Esophagus (tissue), 2 donors: ENCODE measurements around the gene PIP5K1A. TPM values are rescaled to one million over a fixed set of nuclear protein-coding genes. Genes with fewer than 3 reads are reported as not detected.

Source experiments
- H3K27ac ChIP-seq, 2 donors: one replicate each; pipeline ENCODE4 v1.5.1; 2013; ENCODE audit warnings: low read depth in 2 of 2, mild to moderate bottlenecking in 2 of 2, inconsistent platforms in 1 of 2, low read length in 1 of 2, moderate library complexity in 1 of 2
- H3K27me3 ChIP-seq, 2 donors: one replicate each; pipeline ENCODE4 v1.6.1; 2013; ENCODE audit warnings: low read length in 2 of 2, control low read depth in 1 of 2, mild to moderate bottlenecking in 1 of 2; ENCODE audit not compliant: insufficient read depth in 2 of 2, control insufficient read depth in 1 of 2
- H3K36me3 ChIP-seq, 2 donors: one replicate each; pipeline ENCODE4 v1.6.1; 2013; ENCODE audit warnings: low read length in 1 of 2; ENCODE audit not compliant: control insufficient read depth in 2 of 2, insufficient read depth in 2 of 2
- H3K4me1 ChIP-seq, 2 donors: one replicate each; pipeline ENCODE4 v1.6.1; 2013; ENCODE audit warnings: low read length in 1 of 2; ENCODE audit not compliant: control insufficient read depth in 2 of 2, insufficient read depth in 2 of 2
- H3K4me3 ChIP-seq, 2 donors: one replicate each; pipeline ENCODE4 v1.5.1; 2013; ENCODE audit warnings: low read length in 2 of 2, mild to moderate bottlenecking in 2 of 2, low read depth in 1 of 2, moderate library complexity in 1 of 2
- H3K9me3 ChIP-seq, 2 donors: one replicate each; pipeline ENCODE4 v1.6.1; 2013; ENCODE audit warnings: mild to moderate bottlenecking in 2 of 2, low read depth in 1 of 2, low read length in 1 of 2, moderate library complexity in 1 of 2; ENCODE audit not compliant: control insufficient read depth in 2 of 2, insufficient read depth in 1 of 2
- WGBS, 2 donors: extraction: QIAGEN DNeasy Blood & Tissue Kit; methylation state at CpG; one replicate each; pipeline ENCODE4 v1.1.7; 2013; 5-methylcytosine and 5-hydroxymethylcytosine counted together
- polyA plus RNA-seq, 2 donors: library from polyadenylated mRNA; stranded (reverse); fragments of 200-250 nt; gene quantifications; one replicate each; pipeline ENCODE4 v1.2.3, GENCODE V29; 2013
- donor health status: healthy with polysubstance abuse.
- donor health status: Bipolar disorder and iron deficiency.

PIP5K1A gene
- polyA plus RNA-seq, 2 donors = 16.4 to 23.2 TPM

DNA sequence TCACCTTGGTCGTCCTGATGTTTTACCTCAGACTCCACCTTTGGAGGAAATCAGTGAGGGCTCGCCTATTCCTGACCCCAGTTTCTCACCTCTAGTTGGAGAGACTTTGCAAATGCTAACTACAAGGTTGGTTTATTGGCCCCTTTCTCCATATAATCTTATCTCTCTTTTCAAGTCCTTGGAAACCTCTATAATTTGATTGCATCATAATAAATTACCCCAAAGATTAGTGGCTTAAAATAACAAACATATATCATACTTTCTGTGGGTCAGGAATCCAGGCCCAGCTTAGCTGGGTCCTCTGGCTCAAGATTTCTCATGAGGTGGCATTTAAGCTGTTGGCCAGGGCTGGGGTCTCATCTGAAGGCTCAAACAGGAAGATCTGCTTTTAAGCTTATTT lies 44.1 kb downstream of the PIP5K1A start:
- H3K36me3 ChIP-seq = peaks cover 15 to 21% of the 10 kb centered on the region in 2 donors
- WGBS, 2 donors = 85 to 87% methylated on average over 2 of the region's 2 CpGs

DNA sequence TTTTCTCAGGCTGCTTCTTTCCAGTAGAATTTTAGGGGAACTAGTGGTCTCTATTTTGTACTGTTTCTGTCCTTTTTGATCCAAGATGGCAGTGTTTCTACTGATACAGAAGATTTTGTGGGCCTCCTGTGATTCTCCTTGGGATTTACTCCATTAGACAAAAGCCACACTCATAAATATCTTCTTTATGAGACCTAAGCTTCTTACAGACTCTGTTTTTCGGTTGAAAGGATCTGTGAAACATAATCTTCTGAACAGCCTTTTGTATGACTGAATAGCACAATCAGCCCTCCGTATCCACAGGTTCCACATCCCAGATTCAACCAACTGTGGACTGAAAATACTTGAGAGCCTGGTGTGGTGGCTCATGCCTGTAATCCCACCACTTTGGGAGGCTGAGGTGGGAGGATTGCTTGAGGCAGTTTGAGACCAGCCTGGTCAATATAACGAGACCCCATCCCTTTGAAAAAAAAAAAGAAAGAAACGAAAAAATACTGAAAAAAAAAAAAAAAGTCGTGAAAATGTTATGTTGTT lies 45.4 kb downstream of the PIP5K1A start:
- Histone ChIP-seq H3K4me1 (no peaks in the 10 kb centered on the region), H3K27me3 (no peaks in the 10 kb centered on the region), H3K27ac (no peak overlapping the region), H3K9me3 (no peaks in the 10 kb centered on the region), H3K4me3 (no peak overlapping the region), H3K36me3 (peaks cover 13 to 25% of the 10 kb centered on the region in 2 donors)
- WGBS, 2 donors = 76 to 86% methylated on average over 5 of the region's 5 CpGs

More for the DNA sequence above, 44.1 kb downstream of the PIP5K1A start:
- H3K9me3 ChIP-seq = no peaks in the 10 kb centered on the region
- no peaks in the 10 kb centered on the region for H3K27me3 ChIP-seq
- H3K4me3 ChIP-seq = no peak overlapping the region
- H3K27ac ChIP-seq = no peak overlapping the region
- H3K4me1 ChIP-seq = no peaks in the 10 kb centered on the region

DNA sequence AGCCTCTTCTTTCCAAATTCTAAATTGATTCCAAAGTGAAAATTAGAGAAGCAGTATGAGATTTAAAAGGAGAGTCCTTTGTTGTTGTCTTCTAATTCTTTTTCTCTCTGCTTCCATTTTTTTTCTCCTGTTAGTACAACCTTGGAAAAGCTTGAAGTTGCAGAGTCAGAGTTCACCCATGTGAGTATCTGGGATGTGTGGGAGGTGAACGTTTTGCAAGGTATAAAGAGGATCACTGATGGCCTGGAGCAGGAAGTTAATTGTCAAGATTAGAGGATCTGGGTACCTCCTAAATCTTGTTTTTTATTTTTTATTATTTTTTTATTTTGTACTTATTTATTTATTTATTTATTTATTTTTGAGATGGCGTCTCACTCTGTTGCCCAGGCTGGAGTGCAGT lies 48.4 kb downstream of the PIP5K1A start:
- no peaks in the 10 kb centered on the region for H3K27me3 ChIP-seq
- H3K27ac ChIP-seq = no peak overlapping the region
- 85 to 86% methylated on average over 2 of the region's 2 CpGs for WGBS, 2 donors
- H3K4me1 ChIP-seq = no peaks in the 10 kb centered on the region
- no peaks in the 10 kb centered on the region for H3K9me3 ChIP-seq
- peaks cover 13 to 20% of the 10 kb centered on the region in 2 donors for H3K36me3 ChIP-seq
- H3K4me3 ChIP-seq = no peak overlapping the region

DNA sequence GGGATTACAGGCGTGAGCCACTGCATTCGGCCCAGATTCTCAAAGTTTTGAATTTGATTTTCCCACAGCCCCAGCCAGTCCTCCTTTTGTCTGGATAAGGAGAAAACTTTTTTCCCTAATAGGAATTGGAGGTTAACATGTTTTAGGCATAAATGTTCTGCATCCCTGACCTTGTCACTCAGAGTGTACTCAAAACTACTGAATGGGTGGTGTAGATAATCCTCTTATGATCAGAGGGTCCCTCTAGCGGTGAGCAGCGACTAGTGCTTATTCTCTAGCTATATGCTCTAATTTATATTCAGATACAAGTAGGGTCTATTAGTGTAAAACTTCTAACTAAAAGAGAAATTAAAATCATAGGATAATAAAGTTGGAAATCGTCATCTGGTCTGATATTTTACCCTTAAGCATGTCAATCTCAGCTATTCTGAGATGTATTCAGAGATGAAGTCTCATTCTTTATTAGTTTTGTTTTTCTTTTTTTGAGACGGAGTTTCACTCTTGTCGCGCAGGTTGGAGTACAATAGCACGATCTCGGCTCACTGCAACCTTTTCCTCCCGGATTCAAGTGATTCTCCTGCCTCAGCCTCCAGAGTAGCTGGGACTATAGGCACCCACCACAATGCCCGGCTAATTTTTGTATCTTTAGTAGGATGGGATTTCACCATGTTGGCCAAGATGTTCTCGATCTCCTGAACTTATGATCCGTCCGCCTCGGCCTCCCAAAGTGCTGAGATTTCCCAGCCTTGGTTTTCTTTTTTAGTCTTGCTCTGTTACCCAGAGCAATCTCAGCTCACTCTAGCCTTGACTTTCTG lies 53.5 kb downstream of the PIP5K1A start:
- WGBS, 2 donors = 61 to 64% methylated on average over 16 of the region's 16 CpGs
- no peaks in the 10 kb centered on the region for H3K4me1 ChIP-seq
- no peak overlapping the region for H3K27ac ChIP-seq

DNA sequence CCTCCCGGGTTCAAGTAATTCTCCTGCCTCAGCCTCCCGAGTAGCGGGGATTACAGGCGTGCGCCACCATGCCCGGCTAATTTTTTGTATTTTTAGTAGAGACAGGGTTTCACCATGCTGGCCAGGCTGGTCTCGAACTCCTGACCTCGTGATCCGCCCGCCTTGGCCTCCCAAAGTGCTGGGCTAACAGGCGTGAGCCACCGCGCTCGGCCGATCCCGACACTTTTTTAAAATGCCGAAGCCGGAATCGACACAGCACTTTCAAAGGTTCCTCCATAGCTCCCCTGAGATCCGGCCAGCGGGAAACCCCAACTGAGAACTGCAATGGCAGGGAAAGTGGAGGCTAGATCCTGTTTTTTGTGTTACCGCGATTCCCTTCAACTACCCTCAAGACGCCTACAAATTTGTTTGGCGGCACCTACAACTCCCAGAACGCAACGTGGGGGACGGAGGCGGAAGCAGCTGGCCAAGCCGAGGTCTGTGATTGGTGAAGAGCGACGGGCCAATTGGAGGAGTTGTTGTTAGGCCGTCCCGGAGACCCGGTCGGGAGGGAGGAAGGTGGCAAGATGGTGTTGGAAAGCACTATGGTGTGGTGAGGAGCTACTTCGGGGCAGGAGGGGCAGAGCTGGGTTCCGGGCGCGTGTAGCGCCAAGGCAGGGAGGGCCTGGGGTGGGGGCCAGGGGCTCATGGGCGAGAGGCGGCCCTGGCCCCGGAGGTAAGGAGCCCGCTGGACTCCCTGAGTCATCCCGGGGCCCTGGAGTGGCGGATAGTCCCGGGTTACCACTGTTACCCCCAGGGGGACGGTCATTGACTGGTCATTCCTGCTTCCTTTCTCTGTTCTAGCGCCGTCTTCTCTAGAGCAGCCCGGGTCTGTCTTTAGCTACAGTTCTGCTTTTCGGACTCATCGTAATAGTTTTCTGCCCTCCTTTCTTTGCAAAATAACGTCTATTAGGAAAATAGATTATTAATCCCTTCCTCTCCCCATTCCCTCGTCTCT lies 56.2 kb downstream of the PIP5K1A start, which contains the start of gene PSMD4:
Gene PSMD4 (plus strand): TSS at position 518 of the 997 bp plus-strand sequence. CDS start 49 bp downstream, at position 567.
- Histone ChIP-seq H3K27me3 (no peaks in the 10 kb centered on the region), H3K27ac (peak within 1 kb of the TSS; percentile 69 to 91), H3K4me3 (peak within 1 kb of the TSS; percentile 65 to 81), H3K36me3 (peaks cover 2 to 4% of the 10 kb centered on the region in 2 donors), H3K4me1 (no peaks in the 10 kb centered on the region), H3K9me3 (no peaks in the 10 kb centered on the region)
- 9 to 11% methylated on average over 55 to 56 of the region's 56 CpGs for WGBS, 2 donors

More for the DNA sequence above, 53.5 kb downstream of the PIP5K1A start:
- H3K4me3 ChIP-seq = no peak overlapping the region
- no peaks in the 10 kb centered on the region for H3K9me3 ChIP-seq
- H3K27me3 ChIP-seq = no peaks in the 10 kb centered on the region
- H3K36me3 ChIP-seq = peaks cover 7 to 8% of the 10 kb centered on the region in 2 donors

DNA sequence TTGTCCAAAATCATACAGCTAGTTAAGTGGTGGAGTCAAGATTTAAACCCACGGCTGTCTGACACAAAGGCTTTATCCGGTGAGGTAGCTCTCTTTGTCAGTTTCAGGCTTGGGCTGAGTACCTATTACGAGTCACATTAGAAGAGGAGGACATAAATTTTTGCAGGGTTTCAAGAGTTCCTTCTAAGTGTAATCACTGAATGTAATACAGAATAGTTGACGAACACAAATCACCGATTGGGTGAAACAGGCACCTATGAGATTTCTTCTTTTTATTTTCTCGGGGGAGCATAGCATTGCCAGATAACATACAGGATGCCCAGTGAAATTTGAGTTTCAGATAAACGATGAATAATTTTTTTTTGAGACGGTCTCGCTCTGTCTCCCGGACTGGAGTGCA lies 57.0 kb downstream of the PIP5K1A start:
- no peaks in the 10 kb centered on the region for H3K4me1 ChIP-seq
- H3K27ac ChIP-seq = no peak overlapping the region
- 25 to 30% methylated on average over 10 of the region's 10 CpGs for WGBS, 2 donors
- peak overlapping the region in 1 of 2 donors; percentile 81 for H3K4me3 ChIP-seq
- no peaks in the 10 kb centered on the region for H3K27me3 ChIP-seq
- H3K36me3 ChIP-seq = no peaks in the 10 kb centered on the region
- no peaks in the 10 kb centered on the region for H3K9me3 ChIP-seq

DNA sequence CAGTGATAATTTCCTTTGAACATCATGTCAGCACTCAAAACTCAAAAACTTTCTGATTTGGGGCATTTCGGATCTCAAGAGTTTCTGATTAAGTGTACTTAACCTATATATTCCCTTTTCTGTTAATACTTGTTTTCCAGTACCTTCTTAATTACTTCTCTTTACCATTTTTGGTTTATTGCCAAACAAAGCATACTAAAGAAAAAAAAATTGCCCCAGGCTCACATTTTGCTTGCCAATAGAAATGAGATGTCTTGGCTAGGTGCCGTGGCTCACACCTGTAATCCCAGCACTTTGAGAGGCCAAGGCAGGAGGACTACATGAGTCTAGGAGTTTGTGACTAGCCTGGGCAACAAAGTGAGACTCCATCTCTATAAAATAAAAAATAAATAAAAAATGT lies 61.0 kb downstream of the PIP5K1A start:
- Histone ChIP-seq H3K4me1 (no peaks in the 10 kb centered on the region), H3K27ac (no peak overlapping the region), H3K4me3 (no peak overlapping the region), H3K9me3 (no peaks in the 10 kb centered on the region), H3K27me3 (no peaks in the 10 kb centered on the region), H3K36me3 (peaks cover 0 to 7% of the 10 kb centered on the region in 2 donors)
- 49 to 70% methylated on average over 2 of the region's 2 CpGs for WGBS, 2 donors

DNA sequence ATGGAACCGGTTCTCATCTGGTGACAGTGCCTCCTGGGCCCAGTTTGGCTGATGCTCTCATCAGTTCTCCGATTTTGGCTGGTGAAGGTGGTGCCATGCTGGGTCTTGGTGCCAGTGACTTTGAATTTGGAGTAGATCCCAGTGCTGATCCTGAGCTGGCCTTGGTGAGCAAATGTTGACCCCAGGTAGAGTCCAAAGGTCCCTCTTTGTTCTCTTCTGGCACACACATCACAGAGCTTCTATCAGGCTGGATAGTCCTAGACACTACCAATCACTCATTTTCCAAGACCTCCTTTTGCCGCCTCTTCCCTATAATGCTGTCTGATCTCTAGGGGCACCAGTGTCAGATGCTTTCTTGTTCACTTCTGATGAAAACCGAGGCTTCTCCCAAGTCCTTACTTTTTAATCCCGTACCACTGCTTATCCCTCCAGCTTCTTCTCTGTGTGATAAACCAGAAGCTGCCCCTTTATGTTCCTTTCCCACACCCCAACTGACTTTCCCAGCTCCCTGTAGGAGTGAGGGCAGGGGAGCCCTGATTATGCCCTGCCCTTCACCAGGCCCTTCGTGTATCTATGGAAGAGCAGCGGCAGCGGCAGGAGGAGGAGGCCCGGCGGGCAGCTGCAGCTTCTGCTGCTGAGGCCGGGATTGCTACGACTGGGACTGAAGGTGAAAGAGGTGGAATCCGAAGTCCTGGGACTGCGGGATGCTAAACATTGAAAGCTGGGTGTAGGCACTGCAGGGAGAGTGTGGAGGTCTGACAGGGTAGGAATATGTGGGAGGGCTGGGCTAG lies 67.3 kb downstream of the PIP5K1A start:
- Histone ChIP-seq H3K9me3 (no peaks in the 10 kb centered on the region), H3K4me1 (peaks cover 0 to 4% of the 10 kb centered on the region in 2 donors), H3K27ac (no peak overlapping the region), H3K36me3 (peaks cover 16 to 35% of the 10 kb centered on the region in 2 donors), H3K27me3 (no peaks in the 10 kb centered on the region), H3K4me3 (no peak overlapping the region)
- WGBS, 2 donors = 80 to 91% methylated on average over 14 of the region's 14 CpGs
